ENCODE data around the gene CNTN4. TPM values are rescaled to one million over a fixed set of nuclear protein-coding genes. Genes with fewer than 3 reads are reported as not detected.

CNTN4 gene
- total RNA-seq, 4 donors from 2014 or later, result 33.6 to 112 (median 53.1) TPM

GRCh38 chr3:2205692-2206091, 107.0 kb downstream of the CNTN4 start:
- H3K9me3 ChIP-seq, result no peaks in the 10 kb centered on the region
- H3K4me3 ChIP-seq (replicated peaks in 1 of 3), result no peak overlapping the region
- 83% methylated on average over 2 of the region's 2 CpGs for WGBS, 2 donors
- H3K4me1 ChIP-seq, result no peaks in the 10 kb centered on the region
- TF ChIP-seq POLR2A (IDR thresholded peaks at IDR 0.05), result no peak
- TF ChIP-seq CTCF (IDR thresholded peaks at IDR 0.05), result no peak
- H3K27ac ChIP-seq, result no peak overlapping the region
- no peaks in the 10 kb centered on the region for H3K27me3 ChIP-seq
- intact Hi-C loops (cut with DNase I), result no loop called here
- no peaks in the 10 kb centered on the region for H3K36me3 ChIP-seq
- DNase-seq, result no peak

GRCh38 chr3:2206536-2206935, 107.9 kb downstream of the CNTN4 start:
- 91 to 94% methylated on average over 4 of the region's 4 CpGs for WGBS, 2 donors
- intact Hi-C loops (cut with DNase I), result no loop called here
- Histone ChIP-seq H3K36me3 (no peaks in the 10 kb centered on the region), H3K4me1 (no peaks in the 10 kb centered on the region), H3K27ac (no peak overlapping the region), H3K4me3 (replicated peaks in 1 of 3) (no peak overlapping the region), H3K27me3 (no peaks in the 10 kb centered on the region), H3K9me3 (no peaks in the 10 kb centered on the region)
- TF ChIP-seq CTCF (IDR thresholded peaks at IDR 0.05) (no peak), POLR2A (IDR thresholded peaks at IDR 0.05) (no peak)
- DNase-seq, result no peak

- H3K36me3 ChIP-seq, result no peaks in the 10 kb centered on the region
- H3K27me3 ChIP-seq, result no peaks in the 10 kb centered on the region
- 94 to 95% methylated on average over 2 of the region's 2 CpGs for WGBS, 2 donors
- no peak overlapping the region for H3K27ac ChIP-seq
- intact Hi-C loops (cut with DNase I), result no loop called here
- H3K4me3 ChIP-seq (replicated peaks in 1 of 3), result no peak overlapping the region
- DNase-seq, result no peak
- no peaks in the 10 kb centered on the region for H3K9me3 ChIP-seq
- no peak for TF ChIP-seq POLR2A (IDR thresholded peaks at IDR 0.05)
- TF ChIP-seq CTCF (IDR thresholded peaks at IDR 0.05), result no peak
- H3K4me1 ChIP-seq, result no peaks in the 10 kb centered on the region
Measured at GRCh38 chr3:2211568-2211967, 112.9 kb downstream of the CNTN4 start.

- intact Hi-C loops (cut with DNase I), result no loop called here
- WGBS, 2 donors, result 74 to 80% methylated on average over 3 of the region's 3 CpGs
Measured at GRCh38 chr3:2212206-2212605, 113.5 kb downstream of the CNTN4 start.

GRCh38 chr3:2218375-2218774, 119.7 kb downstream of the CNTN4 start:
- 85 to 92% methylated on average over 4 of the region's 4 CpGs for WGBS, 2 donors
- Histone ChIP-seq H3K27me3 (no peaks in the 10 kb centered on the region), H3K9me3 (no peaks in the 10 kb centered on the region), H3K27ac (no peak overlapping the region), H3K36me3 (no peaks in the 10 kb centered on the region), H3K4me1 (no peaks in the 10 kb centered on the region), H3K4me3 (replicated peaks in 1 of 3) (no peak overlapping the region)
- intact Hi-C loops (cut with DNase I), result no loop called here
- DNase-seq, result no peak
- TF ChIP-seq POLR2A (IDR thresholded peaks at IDR 0.05) (no peak), CTCF (IDR thresholded peaks at IDR 0.05) (no peak)

More at GRCh38 chr3:2212206-2212605, 113.5 kb downstream of the CNTN4 start:
- H3K4me1 ChIP-seq, result no peaks in the 10 kb centered on the region
- DNase-seq, result no peak
- no peaks in the 10 kb centered on the region for H3K9me3 ChIP-seq
- TF ChIP-seq CTCF (IDR thresholded peaks at IDR 0.05) (no peak), POLR2A (IDR thresholded peaks at IDR 0.05) (no peak)
- no peak overlapping the region for H3K4me3 ChIP-seq (replicated peaks in 1 of 3)
- H3K27me3 ChIP-seq, result no peaks in the 10 kb centered on the region
- no peak overlapping the region for H3K27ac ChIP-seq
- H3K36me3 ChIP-seq, result no peaks in the 10 kb centered on the region
